ENCODE measurements around the gene AFAP1L2. TPM values are rescaled to one million over a fixed set of nuclear protein-coding genes. Genes with fewer than 3 reads are reported as not detected.

Gene AFAP1L2
- total and polyA plus RNA-seq, 7 donors: 0.75 to 3.6 (median 1.7) TPM

- Histone ChIP-seq H3K27ac (no peak overlapping the region), H3K4me3 (no peak overlapping the region), H3K27me3 (ENCODE audit: insufficient read depth in 3 of 3, low read length in 2 of 3) (no peaks in the 10 kb centered on the region), H3K9me3 (no peaks in the 10 kb centered on the region), H3K4me1 (no peaks in the 10 kb centered on the region), H3K36me3 (ENCODE audit: insufficient read depth in 1 of 2, low read depth in 1 of 2) (peaks cover 0 to 3% of the 10 kb centered on the region in 2 donors)
- intact Hi-C loops (cut with DNase I): loop anchor here in 1 of 2 donors (10.0 kb wide), 1 partner anchor 125 kb away; no protein-coding TSS in a partner anchor
- TF ChIP-seq CTCF (IDR thresholded peaks at IDR 0.05): no peak
- ATAC-seq (peak in 1 of 4 donors; percentile 21), DNase-seq (no peak)
- WGBS, 3 donors: 85 to 88% (median 87%) methylated on average over 9 of the region's 9 CpGs
Observed at GRCh38 chr10:114429581-114430335, 25.5 kb upstream of the AFAP1L2 start.

DNA sequence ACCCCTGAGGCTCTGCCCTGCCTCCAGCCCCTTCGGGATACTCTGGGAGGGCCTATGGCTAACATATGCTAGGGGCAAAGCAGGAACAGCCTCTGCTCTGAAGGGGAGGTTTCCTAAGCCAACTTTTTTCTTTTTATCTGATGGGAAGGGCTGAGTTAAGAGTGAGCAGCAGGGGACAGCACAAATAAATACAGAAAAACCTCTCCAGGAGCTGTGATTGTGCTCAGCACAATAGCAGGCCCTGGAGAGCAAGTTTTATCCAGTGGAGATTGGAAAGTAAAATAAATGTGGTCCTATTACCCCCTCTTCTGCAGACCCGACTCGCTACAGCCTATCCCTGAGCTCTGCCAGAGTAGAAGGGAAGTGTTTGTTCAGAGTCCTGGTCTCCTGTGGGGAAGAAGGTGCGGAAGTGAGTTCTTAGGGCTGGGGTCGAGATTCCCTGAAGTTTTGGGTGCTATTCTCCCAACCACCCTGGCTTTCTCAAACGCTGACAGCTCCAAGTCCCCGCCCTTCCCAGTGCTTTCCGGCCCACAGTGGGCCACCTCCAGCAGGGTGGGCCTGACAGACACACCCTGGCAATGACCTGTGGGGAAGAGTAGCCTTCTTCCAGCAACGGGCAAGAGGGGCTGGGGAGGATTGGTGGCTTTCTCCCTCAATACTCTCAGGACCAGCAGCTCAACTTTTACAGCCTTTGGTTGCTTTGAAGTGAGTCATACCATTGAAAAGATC is 23.0 kb upstream of the AFAP1L2 start:
- H3K4me3 ChIP-seq: no peak overlapping the region
- no peak overlapping the region for H3K27ac ChIP-seq
- DNase-seq: no peak
- no peaks in the 10 kb centered on the region for H3K36me3 ChIP-seq (ENCODE audit: insufficient read depth in 1 of 2, low read depth in 1 of 2)
- no peaks in the 10 kb centered on the region for H3K4me1 ChIP-seq
- TF ChIP-seq CTCF (IDR thresholded peaks at IDR 0.05): no peak
- H3K9me3 ChIP-seq: no peaks in the 10 kb centered on the region
- intact Hi-C loops (cut with DNase I): no loop called here
- ATAC-seq: no peak
- WGBS, 3 donors: 60 to 70% (median 66%) methylated on average over 9 of the region's 9 CpGs
- H3K27me3 ChIP-seq (ENCODE audit: insufficient read depth in 3 of 3, low read length in 2 of 3): no peaks in the 10 kb centered on the region

DNA sequence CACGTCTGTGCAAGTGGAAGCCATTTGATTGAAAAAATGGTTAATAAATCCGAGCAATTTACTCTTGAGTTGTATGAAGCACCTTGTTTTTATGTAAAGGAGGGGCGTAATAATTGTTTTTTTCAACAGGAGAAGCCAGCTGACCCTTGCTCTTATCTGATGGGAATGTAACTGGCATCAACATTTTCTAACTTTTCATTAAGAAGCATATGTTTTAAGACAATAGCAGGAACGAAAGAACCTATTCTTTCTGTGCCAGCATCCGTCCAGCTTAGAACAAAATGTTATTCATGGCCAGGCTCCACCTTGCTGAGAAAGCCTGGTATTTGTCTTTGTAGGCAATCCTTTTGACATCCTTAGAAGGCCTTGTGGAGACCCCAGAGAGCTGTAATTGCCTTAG is 22.2 kb upstream of the AFAP1L2 start:
- WGBS, 3 donors: 54 to 74% (median 64%) methylated on average over 5 of the region's 5 CpGs
- no peak overlapping the region for H3K27ac ChIP-seq
- ATAC-seq (no peak), DNase-seq (no peak)
- no peak overlapping the region for H3K4me3 ChIP-seq
- H3K9me3 ChIP-seq: no peaks in the 10 kb centered on the region
- no peaks in the 10 kb centered on the region for H3K4me1 ChIP-seq
- H3K27me3 ChIP-seq (ENCODE audit: insufficient read depth in 3 of 3, low read length in 2 of 3): no peaks in the 10 kb centered on the region
- intact Hi-C loops (cut with DNase I): no loop called here
- no peak for TF ChIP-seq CTCF (IDR thresholded peaks at IDR 0.05)
- no peaks in the 10 kb centered on the region for H3K36me3 ChIP-seq (ENCODE audit: insufficient read depth in 1 of 2, low read depth in 1 of 2)

DNA sequence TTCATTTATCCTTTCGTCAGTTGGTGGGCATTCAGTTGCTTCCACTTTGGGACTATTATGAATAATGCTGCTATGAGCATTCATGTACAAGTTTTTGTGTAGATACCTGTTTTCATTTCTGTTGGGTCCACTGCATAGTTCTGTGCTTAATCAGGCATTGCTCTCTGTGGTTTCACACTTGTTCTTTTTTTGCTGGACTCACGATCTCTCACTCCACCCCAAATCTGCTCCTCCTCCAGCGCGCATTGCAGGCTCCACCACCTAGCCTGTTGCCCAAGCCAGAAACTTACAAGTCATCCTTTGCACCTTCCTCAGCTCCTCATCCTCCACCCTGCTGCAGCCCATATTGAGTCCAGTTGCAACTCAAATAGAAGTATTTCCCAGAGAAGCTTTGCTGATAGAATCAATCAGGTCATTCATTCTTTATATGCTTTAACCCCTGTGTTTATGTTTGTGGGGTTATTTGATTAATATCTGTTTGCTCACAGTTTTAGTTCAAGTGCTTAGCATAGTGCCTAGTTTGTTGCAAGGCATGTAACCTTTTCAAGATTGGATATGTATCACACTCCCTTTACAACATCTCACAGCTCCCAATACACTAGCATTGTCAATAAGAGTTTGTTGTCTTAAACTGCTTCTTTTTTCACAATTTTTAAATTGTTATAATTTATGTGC is 16.6 kb upstream of the AFAP1L2 start:
- DNase-seq (no peak), ATAC-seq (no peak)
- Histone ChIP-seq H3K4me3 (no peak overlapping the region), H3K36me3 (ENCODE audit: insufficient read depth in 1 of 2, low read depth in 1 of 2) (no peaks in the 10 kb centered on the region), H3K4me1 (no peaks in the 10 kb centered on the region), H3K27me3 (ENCODE audit: insufficient read depth in 3 of 3, low read length in 2 of 3) (peaks cover 0 to under 1% (median 0%) of the 10 kb centered on the region in 3 donors), H3K9me3 (no peaks in the 10 kb centered on the region), H3K27ac (no peak overlapping the region)
- 79 to 86% (median 86%) methylated on average over 4 of the region's 4 CpGs for WGBS, 3 donors
- intact Hi-C loops (cut with DNase I): no loop called here
- no peak for TF ChIP-seq CTCF (IDR thresholded peaks at IDR 0.05)
